NB4 (cell line): ENCODE data around the gene B3GNT9.
A peak's percentile ranks its signal among the peaks of the same experiment; 100 is the strongest.

Source experiments
- DNase-seq: peaks from one replicate; pipeline ENCODE4 v3.0.0; 2010; ENCODE audit warnings: low read depth
- H3K4me3 ChIP-seq: one replicate; pipeline ENCODE4 v1.5.1; 2011; ENCODE audit warnings: mild to moderate bottlenecking, low read depth, low read length, moderate library complexity
- CTCF ChIP-seq: IDR thresholded peaks from one replicate; pipeline ENCODE4 v1.5.1; 2012; ENCODE audit warnings: low read depth, low read length
- MAX ChIP-seq: IDR thresholded peaks from 2 replicates; pipeline ENCODE4 v1.6.1; 2011; ENCODE audit warnings: low read depth, low read length
- MYC ChIP-seq: IDR thresholded peaks from 2 replicates; pipeline ENCODE4 v1.6.1; 2011; ENCODE audit warnings: low read depth, low read length
- POLR2A ChIP-seq: IDR thresholded peaks from 2 replicates; pipeline ENCODE4 v1.6.1; 2011; ENCODE audit warnings: mild to moderate bottlenecking; ENCODE audit not compliant: insufficient read length; ENCODE audit errors: extremely low read depth

Gene B3GNT9, protein sequence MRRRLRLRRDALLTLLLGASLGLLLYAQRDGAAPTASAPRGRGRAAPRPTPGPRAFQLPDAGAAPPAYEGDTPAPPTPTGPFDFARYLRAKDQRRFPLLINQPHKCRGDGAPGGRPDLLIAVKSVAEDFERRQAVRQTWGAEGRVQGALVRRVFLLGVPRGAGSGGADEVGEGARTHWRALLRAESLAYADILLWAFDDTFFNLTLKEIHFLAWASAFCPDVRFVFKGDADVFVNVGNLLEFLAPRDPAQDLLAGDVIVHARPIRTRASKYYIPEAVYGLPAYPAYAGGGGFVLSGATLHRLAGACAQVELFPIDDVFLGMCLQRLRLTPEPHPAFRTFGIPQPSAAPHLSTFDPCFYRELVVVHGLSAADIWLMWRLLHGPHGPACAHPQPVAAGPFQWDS

DNA sequence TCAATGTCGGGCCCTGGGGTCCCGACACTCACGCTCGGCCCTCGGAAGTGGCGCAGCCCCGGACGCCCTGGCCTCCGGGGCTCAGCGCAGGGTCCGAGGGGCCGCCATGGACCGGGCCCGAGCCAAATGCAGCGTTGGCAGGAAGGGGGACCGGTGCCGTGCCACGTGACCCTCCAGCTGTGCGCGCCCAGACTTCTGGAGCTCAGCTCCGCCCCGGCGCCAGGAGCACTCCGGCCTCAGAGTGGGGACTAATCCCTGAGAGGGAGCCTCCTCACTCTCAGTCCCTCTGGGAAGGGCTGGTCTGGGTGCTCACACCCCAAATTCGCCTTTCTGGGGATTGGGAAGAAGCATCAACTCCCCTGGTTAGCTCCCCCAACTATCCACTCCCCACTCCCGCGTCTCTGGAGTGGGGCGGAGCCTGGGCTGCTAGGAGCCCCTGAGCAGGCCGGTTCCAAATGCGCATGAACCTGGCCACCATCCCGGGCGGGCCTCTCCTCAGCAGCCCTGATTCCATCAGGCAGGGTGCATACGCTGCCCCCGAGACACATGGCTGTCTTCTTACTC lies at the start of gene B3GNT9:
Gene B3GNT9, minus strand, starts transcription at position 166 of the 564 bp plus-strand sequence. CDS start 513 bp downstream, outside the sequence.
- TF ChIP-seq CTCF: no peak
- TF ChIP-seq MYC: no peak
- TF ChIP-seq POLR2A: no peak
- no peak for TF ChIP-seq MAX
- no peak within 1 kb of the TSS for H3K4me3 ChIP-seq
- peak; percentile 5 for DNase-seq

DNA sequence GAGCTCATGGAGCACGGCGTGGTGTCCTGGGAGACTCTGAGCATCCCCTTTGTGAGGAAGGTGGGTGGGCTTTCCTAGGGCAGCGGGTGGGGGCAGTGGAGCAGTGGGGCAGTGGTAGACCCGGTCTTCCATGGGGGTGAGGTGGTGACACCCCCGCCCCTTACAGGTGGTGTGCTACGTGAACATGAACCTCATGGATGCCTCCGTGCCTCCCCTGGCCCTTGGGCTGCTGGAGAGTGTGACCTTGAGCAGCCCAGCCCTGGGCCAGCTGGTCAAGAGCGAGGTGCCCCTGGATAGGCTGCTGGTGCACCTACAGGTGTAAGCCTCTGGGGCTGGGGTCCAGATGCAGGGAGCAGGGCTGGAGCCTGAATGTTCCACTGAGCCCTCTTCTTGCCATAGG lies 49.7 kb upstream of the B3GNT9 start:
- no peak overlapping the region for H3K4me3 ChIP-seq
- TF ChIP-seq MYC (no peak), CTCF (no peak), MAX (no peak), POLR2A (no peak)
- no peak for DNase-seq

DNA sequence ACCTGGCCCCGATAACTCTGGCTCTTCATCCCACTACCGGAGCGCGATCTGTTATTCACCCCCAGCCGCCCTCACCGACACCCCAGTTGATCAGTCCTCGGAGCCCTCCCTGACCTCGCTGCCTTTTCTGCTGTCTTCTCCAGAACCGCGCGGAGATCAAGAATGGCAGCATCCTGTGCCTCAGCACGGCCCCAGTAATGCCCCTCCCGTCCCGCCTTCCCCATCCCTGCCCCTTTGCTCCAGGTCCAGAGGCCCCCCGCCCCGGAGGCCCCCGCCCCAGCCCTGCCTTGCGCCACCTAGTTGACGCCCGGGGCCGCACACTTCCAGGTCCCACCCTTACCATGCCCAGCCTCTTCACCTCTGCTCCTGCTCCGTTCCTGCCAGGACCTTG lies 49.0 kb upstream of the B3GNT9 start:
- H3K4me3 ChIP-seq: no peak overlapping the region
- no peak for TF ChIP-seq MYC
- TF ChIP-seq POLR2A: no peak
- no peak for TF ChIP-seq MAX
- no peak for TF ChIP-seq CTCF
- DNase-seq: no peak

- no peak within 1 kb of the TSS for H3K4me3 ChIP-seq
- no peak for DNase-seq
- TF ChIP-seq POLR2A (no peak), MAX (no peak), MYC (no peak), CTCF (no peak)
Measured at GRCh38 chr16:67199011-67199807, 48.4 kb upstream of the B3GNT9 start, which contains the start of gene ELMO3. ELMO3 (plus strand) TSS chr16:67199131; CDS start chr16:67199327, 196 bp downstream.

- TF ChIP-seq CTCF (peak; percentile 62), MYC (no peak)
- peak; percentile 48 for DNase-seq
- H3K4me3 ChIP-seq: no peak overlapping the region
Measured at GRCh38 chr16:67198238-67198734, 47.5 kb upstream of the B3GNT9 start.
